ENCODE data around the gene RPGRIP1.
"Not testable (repeated sequence)": the region's sequence is repeated elsewhere in the genome, so short reads cannot be mapped to it uniquely, and the experiment has no call there.

- not testable (repeated sequence) for TF ChIP-seq CTCF (IDR thresholded peaks at IDR 0.05); ZFX (IDR thresholded peaks at IDR 0.05; ENCODE audit: borderline replicate concordance)
These were observed 6.6 kb downstream of the RPGRIP1 start for GRCh38 chr14:21286516-21286915.
